GM18907 (cell line): Measurements from ENCODE around the gene KRTAP10-2.

ENCODE experiments used
- ATAC-seq: cut with Tn5 transposase; IDR thresholded peaks from one replicate; pipeline ENCODE4 v1.9.1; 2021; ENCODE audit warnings: mild to moderate bottlenecking, moderate library complexity; ENCODE audit not compliant: unreplicated experiment

Gene KRTAP10-2

DNA sequence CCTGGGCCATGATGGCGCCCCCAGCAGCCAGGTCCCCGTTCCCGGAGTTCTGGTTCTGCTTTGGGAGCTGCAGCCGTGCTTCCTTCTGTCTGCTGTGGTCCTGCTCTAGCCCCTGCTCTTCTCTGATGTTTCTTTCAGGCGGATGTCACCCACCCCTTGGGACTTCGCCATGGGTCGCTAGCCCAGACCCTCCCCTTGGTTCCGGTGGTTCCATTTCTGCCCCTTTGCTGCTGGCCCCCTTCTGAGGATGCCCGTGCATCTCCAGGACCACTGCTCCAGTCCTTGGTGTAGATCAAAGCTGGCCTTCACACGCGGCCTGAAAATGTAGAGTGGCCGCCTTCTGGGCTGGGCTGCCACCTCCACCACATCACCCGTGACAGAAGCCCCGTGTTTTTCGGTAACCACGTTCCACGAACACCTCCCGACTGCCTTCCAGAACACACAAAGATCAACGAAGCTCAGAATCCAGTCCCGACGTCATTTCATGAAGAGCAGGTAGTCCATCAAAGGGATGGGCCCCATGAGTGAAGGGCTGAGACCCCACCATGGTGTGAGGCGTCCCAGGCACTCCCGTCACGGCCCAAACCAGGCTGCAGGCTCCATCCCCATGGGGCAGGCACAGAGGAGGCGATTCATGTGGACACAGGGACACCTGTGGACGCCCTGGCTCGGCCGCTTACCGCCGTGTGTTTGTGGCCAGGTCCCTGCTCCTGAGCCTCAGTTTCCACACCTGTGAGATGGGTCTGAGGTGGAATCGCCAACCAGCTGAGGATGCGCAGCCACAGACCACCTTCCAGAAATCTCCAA lies 35.7 kb downstream of the KRTAP10-2 start:
- no peak for ATAC-seq

GRCh38 chr21:44514746-44515358 lies 36.5 kb downstream of the KRTAP10-2 start:
- ATAC-seq, result no peak

DNA sequence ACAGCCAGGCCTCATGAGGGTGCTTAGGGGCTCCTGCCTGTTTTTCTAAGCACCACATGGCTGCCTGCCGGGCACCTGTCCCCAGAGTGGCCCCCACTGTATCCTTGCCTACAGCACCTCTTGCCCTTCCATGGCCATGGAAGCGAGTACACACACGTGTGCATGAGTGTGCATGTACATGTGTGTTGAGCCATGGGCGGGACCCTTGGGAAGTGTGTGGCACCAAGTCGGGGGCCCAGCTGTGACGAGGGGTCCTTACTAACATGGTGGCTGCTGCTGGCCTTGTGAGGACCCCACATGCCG lies 37.1 kb downstream of the KRTAP10-2 start:
- ATAC-seq, result no peak

GRCh38 chr21:44513389-44514217 lies 37.7 kb downstream of the KRTAP10-2 start:
- no peak for ATAC-seq

- ATAC-seq, result no peak
These were observed 38.6 kb downstream of the KRTAP10-2 start for GRCh38 chr21:44512496-44513388.

DNA sequence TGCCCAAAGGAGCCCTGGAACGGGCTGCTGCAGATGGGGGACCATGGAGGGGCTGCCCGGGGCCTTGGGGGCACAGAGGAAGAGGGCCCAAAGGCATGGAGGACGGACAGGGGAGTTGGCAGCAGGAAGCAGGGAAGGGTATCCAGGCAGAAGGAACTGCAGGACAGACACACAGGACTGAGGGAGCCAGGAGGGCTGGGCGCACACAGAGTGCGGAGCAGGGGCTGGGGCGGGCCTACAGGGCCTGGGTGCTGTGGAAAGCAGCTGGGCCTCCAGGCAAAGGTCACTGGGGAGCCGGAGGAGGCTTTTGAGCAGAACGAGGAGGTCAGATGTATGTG lies 39.4 kb downstream of the KRTAP10-2 start:
- no peak for ATAC-seq

DNA sequence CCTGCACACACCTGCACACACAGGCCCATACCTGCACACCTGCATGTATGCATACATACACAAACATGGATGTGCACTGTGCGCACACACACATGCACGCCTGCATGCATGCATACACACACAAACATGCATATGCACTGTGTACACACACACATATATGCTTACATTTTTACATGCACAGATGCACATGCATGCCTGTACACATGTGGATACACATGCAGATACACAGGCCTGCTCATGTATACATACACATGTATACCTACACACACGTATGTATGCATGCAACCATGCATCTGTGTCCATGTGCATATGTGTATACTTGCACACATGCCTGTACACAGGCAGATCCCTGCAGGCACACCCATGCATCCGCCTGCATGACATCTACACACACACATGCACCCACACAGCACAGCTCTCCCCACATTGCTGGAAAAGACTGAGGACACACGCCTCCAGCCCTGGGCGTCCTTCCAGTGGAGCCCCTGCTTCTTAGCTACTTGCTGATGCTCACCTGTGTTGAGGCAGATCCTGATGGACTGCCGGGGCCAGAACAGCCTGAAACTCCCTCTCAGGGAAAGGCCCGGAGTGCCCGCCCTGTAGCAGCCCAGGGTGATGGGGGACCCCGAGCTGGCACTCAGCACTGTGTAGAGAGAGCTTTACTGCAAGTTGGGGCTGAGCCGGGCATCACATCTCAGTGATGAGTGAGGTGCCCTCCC lies 39.9 kb downstream of the KRTAP10-2 start:
- no peak for ATAC-seq

- no peak for ATAC-seq
These were observed 40.6 kb downstream of the KRTAP10-2 start for GRCh38 chr21:44510508-44511218.

DNA sequence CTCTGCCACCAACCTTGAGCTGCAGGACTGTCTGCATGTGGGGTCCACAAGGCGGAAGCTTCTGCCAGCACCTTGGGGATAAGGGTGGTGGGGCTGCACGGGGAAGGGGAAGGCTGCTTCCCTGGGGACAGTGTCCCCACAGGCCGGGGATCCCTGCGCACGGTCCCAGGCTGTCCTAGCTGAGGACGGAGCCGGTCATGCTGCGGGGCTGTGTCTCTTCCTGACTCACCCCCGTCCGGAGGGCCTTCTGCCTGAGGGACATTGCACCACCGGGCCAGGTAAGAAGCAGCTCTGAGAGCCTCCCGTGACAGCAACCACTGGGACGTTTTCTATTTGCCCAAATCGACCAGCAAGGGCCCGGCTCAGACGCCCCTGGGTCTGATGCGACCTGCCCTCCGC lies 41.2 kb downstream of the KRTAP10-2 start:
- ATAC-seq, result no peak

- no peak for ATAC-seq
These were observed 41.8 kb downstream of the KRTAP10-2 start for GRCh38 chr21:44509539-44509938.

GRCh38 chr21:44508711-44509445 lies 42.4 kb downstream of the KRTAP10-2 start:
- no peak for ATAC-seq

GRCh38 chr21:44508426-44508710 lies 42.9 kb downstream of the KRTAP10-2 start:
- no peak for ATAC-seq

GRCh38 chr21:44507673-44508425 lies 43.5 kb downstream of the KRTAP10-2 start:
- no peak for ATAC-seq

GRCh38 chr21:44506279-44507255 lies 44.7 kb downstream of the KRTAP10-2 start:
- ATAC-seq, result no peak

- no peak for ATAC-seq
These were observed 45.5 kb downstream of the KRTAP10-2 start for GRCh38 chr21:44505673-44506278.

DNA sequence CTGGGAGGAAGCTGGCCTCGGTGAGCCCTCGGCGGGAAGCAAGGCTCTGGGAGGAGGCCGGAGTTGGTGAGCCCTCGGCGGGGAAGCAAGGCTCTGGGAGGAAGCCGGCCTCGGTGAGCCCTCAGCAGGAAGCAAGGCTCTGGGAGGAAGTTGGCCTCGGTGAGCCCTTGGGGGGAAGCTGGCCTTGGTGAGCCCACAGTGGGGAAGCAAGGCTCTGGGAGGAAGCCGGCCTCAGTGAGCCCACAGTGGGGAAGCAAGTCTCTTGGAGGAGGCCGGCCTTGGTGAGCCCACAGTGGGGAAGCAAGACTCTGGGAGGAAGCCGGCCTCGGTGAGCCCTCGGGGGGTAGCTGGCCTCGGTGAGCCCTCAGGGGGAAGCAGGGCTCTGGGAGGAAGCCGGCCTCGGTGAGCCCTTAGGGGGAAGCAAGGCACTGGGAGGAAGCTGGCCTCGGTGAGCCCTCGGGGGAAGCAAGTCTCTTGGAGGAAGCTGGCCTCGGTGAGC lies 47.4 kb downstream of the KRTAP10-2 start:
- no peak for ATAC-seq
